Hippocampal formation (tissue), 2 donors: ENCODE data around the gene THRAP3.
A peak's percentile ranks its signal among the peaks of the same experiment; 100 is the strongest.
"Not testable (repeated sequence)": the region's sequence is repeated elsewhere in the genome, so short reads cannot be mapped to it uniquely, and the experiment has no call there.

Source experiments
- DNase-seq, 2 donors: peaks; one replicate each; lab custom pipeline; 2025; lab: John Stamatoyannopoulos, UW

Gene THRAP3

GRCh38 chr1:36247538-36247937 is 23.3 kb downstream of the THRAP3 start:
- DNase-seq, result no peak

- DNase-seq, result no peak
These were observed 24.1 kb downstream of the THRAP3 start for GRCh38 chr1:36248250-36248894.

GRCh38 chr1:36251794-36252481 is 27.7 kb downstream of the THRAP3 start:
- DNase-seq, result no peak

GRCh38 chr1:36252482-36252824 is 28.2 kb downstream of the THRAP3 start:
- not testable (repeated sequence) for DNase-seq

GRCh38 chr1:36253161-36253862 is 29.1 kb downstream of the THRAP3 start:
- DNase-seq, result no peak

- no peak for DNase-seq
These were observed 32.5 kb downstream of the THRAP3 start for GRCh38 chr1:36256558-36257374.

- DNase-seq, result no peak
These were observed 33.1 kb downstream of the THRAP3 start for GRCh38 chr1:36257375-36257767.

- no peak for DNase-seq
These were observed 34.7 kb downstream of the THRAP3 start for GRCh38 chr1:36258960-36259344.

GRCh38 chr1:36268981-36269380 is 44.7 kb downstream of the THRAP3 start:
- DNase-seq, result no peak

GRCh38 chr1:36269408-36269838 is 45.2 kb downstream of the THRAP3 start:
- no peak for DNase-seq

GRCh38 chr1:36273024-36273423 is 48.8 kb downstream of the THRAP3 start:
- DNase-seq, result no peak

- no peak for DNase-seq
These were observed 50.0 kb downstream of the THRAP3 start for GRCh38 chr1:36274201-36274600.

- DNase-seq, result no peak
These were observed 52.4 kb downstream of the THRAP3 start for GRCh38 chr1:36276688-36277087.

GRCh38 chr1:36279110-36279788 is 55.0 kb downstream of the THRAP3 start:
- no peak for DNase-seq

- DNase-seq, result no peak
These were observed 55.6 kb downstream of the THRAP3 start for GRCh38 chr1:36279789-36280296.

GRCh38 chr1:36284061-36284460 is 59.8 kb downstream of the THRAP3 start:
- DNase-seq, result no peak

GRCh38 chr1:36284517-36284916 is 60.3 kb downstream of the THRAP3 start:
- no peak for DNase-seq

- peak; percentile 11 to 75 for DNase-seq
These were observed 61.3 kb downstream of the THRAP3 start for GRCh38 chr1:36285443-36286101.

GRCh38 chr1:36286802-36287201 is 62.6 kb downstream of the THRAP3 start:
- no peak for DNase-seq

- DNase-seq, result no peak
These were observed 63.4 kb downstream of the THRAP3 start for GRCh38 chr1:36287595-36287994.

GRCh38 chr1:36295390-36295789 is 71.1 kb downstream of the THRAP3 start:
- DNase-seq, result no peak
